HepG2 (cell line): ENCODE results near the gene IHH. TPM values are rescaled to one million over a fixed set of nuclear protein-coding genes. Genes with fewer than 3 reads are reported as not detected.

Source experiments
- BCL6 ChIP-seq: IDR thresholded peaks from 2 replicates; pipeline ENCODE4 v1.6.1; 2016; ENCODE audit warnings: missing genetic modification reagents, missing compliant biosample characterization
- HMGXB4 ChIP-seq, 2 experiments: sonication (generic) in 1 of 2; formaldehyde crosslinking in 1 of 2; IDR thresholded peaks; 2 replicates each; pipeline versions ENCODE4 v1.4.0 to v1.6.1; 2018 to 2020; ENCODE audit warnings: missing genetic modification reagents in 2 of 2, borderline replicate concordance in 1 of 2, low read depth in 1 of 2, mild to moderate bottlenecking in 1 of 2, missing biosample characterization in 1 of 2
- MIER3 ChIP-seq: IDR thresholded peaks from 2 replicates; pipeline ENCODE4 v1.6.1; 2016; ENCODE audit warnings: missing compliant biosample characterization, borderline replicate concordance
- MLLT10 ChIP-seq: sonication (generic); formaldehyde crosslinking; IDR thresholded peaks from 2 replicates; pipeline ENCODE4 v1.4.0; 2020; ENCODE audit warnings: missing genetic modification reagents
- MLXIP ChIP-seq: sonication (generic); formaldehyde crosslinking; IDR thresholded peaks from 2 replicates; pipeline ENCODE4 v1.9.0; 2021; ENCODE audit warnings: missing genetic modification reagents, borderline replicate concordance
- NFAT5 ChIP-seq: sonication (generic); formaldehyde crosslinking; IDR thresholded peaks from 2 replicates; pipeline ENCODE4 v1.4.0; 2020; ENCODE audit warnings: missing genetic modification reagents
- SAP130 ChIP-seq: IDR thresholded peaks from 2 replicates; pipeline ENCODE4 v1.6.1; 2016; ENCODE audit warnings: low read depth
- SP1 ChIP-seq, 2 experiments: fragments of 450-650 bp in 1 of 2; sonication (generic) in 1 of 2; formaldehyde crosslinking in 1 of 2; IDR thresholded peaks; 2 replicates each; pipeline versions ENCODE4 v1.4.0 to v1.6.1; 2016 to 2020; ENCODE audit warnings: missing genetic modification reagents in 1 of 2
- XRCC5 ChIP-seq: fragments of 200-400 bp; formaldehyde crosslinking; optimal IDR thresholded peaks from 2 replicates; pipeline ENCODE3; 2017; ENCODE audit warnings: mild to moderate bottlenecking, low read length
- YEATS2 ChIP-seq: sonication (generic); formaldehyde crosslinking; IDR thresholded peaks from 2 replicates; pipeline ENCODE4 v1.4.0; 2020; ENCODE audit warnings: missing genetic modification reagents, borderline replicate concordance
- ZBTB46 ChIP-seq: sonication (generic); formaldehyde crosslinking; IDR thresholded peaks from 2 replicates; pipeline ENCODE4 v1.4.0; 2020; ENCODE audit warnings: mild to moderate bottlenecking, missing genetic modification reagents, borderline replicate concordance
- ZFP37 ChIP-seq: sonication (generic); formaldehyde crosslinking; IDR thresholded peaks from 2 replicates; pipeline ENCODE4 v1.4.0; 2020; ENCODE audit warnings: missing genetic modification reagents, borderline replicate concordance
- ZNF501 ChIP-seq: sonication (generic); formaldehyde crosslinking; IDR thresholded peaks from 2 replicates; pipeline ENCODE4 v1.5.1; 2020; ENCODE audit warnings: mild to moderate bottlenecking, moderate library complexity, missing genetic modification reagents
- ZNF605 ChIP-seq: sonication (generic); formaldehyde crosslinking; IDR thresholded peaks from 2 replicates; pipeline ENCODE4 v1.8.0; 2022; ENCODE audit warnings: mild to moderate bottlenecking, missing genetic modification reagents
- ZNF614 ChIP-seq: IDR thresholded peaks from 2 replicates; pipeline ENCODE4 v1.6.1; 2018; ENCODE audit warnings: missing biosample characterization, missing genetic modification reagents, inconsistent platforms, borderline replicate concordance
- polyA plus RNA-seq, 8 experiments: library from polyadenylated mRNA; depleted of rRNA in 3 of 8; stranded (reverse) in 7 of 8; unstranded in 1 of 8; fragments of >200 nt; fragmentation: Illumina TruSeq in 4 of 8; extraction: Trizol in 4 of 8; gene quantifications; 2 replicates each; pipeline versions ENCODE4 v1.2.1 to v1.2.3, GENCODE V29; 2011 to 2016; ENCODE audit warnings: low read depth in 4 of 8, missing spikeins in 1 of 8, mixed read lengths in 1 of 8; ENCODE audit not compliant: insufficient read depth in 1 of 8
- total RNA-seq, 5 experiments: library from RNA; depleted of rRNA; stranded (reverse); fragments of >200 nt; fragmentation: Illumina TruSeq; extraction: Trizol; gene quantifications; 2 replicates each; pipeline ENCODE4 v1.2.3, GENCODE V29; 2016; ENCODE audit warnings: low read depth in 1 of 5

IHH gene
- total and polyA plus RNA-seq, 2 of the 13 experiments (the other 11 are each of a cell fraction or from before 2014, with no cell fraction given): 0.42 TPM; not detected in 1

GRCh38 chr2:219045937-219046550 is 14.7 kb downstream of the IHH start (continued):
- TF ChIP-seq ZBTB46 (no peak), ZNF605 (peak; percentile 80), NFAT5 (CRISPR knock-in tag) (peak; percentile 74; the same call in 1 of the 2 replicates), SP1 (IDR thresholded peaks at IDR 0.05) (no peak), SP1 (CRISPR knock-in tag; IDR thresholded peaks at IDR 0.05) (peak; percentile 49; the same call in 1 of the 2 replicates), YEATS2 (CRISPR knock-in tag) (peak; percentile 35; the same call in 1 of the 2 replicates), XRCC5 (peak; percentile 42), SAP130 (peak; percentile 69), ZNF614 (CRISPR knock-in tag) (0 out of 2 replicates have a peak, but pooled peaks have one; percentile 58), ZFP37 (CRISPR knock-in tag) (peak; percentile 88; the same call in 1 of the 2 replicates), MLXIP (peak; percentile 42; the same call in 1 of the 2 replicates), ZNF501 (CRISPR knock-in tag) (no peak), MIER3 (CRISPR knock-in tag) (0 out of 2 replicates have a peak, but pooled peaks have one; percentile 45), BCL6 (CRISPR knock-in tag) (0 out of 2 replicates have a peak, but pooled peaks have one; percentile 35), HMGXB4 (CRISPR knock-in tag; IDR thresholded peaks at IDR 0.05; ENCODE audit: borderline replicate concordance in 1 of 2, low read depth in 1 of 2) (0 out of 4 replicates have a peak, but pooled peaks of 1 of the 2 experiments have one; percentile 40), MLLT10 (no peak)
